Body of pancreas (tissue), 4 donors: ENCODE data around the gene CNPY1.

Source experiments
- POLR2A ChIP-seq, 3 donors: fragments of 450-650 bp; IDR thresholded peaks; one replicate each; pipeline ENCODE4 v1.6.1; 2016; ENCODE audit warnings: antibody characterized with exemption in 3 of 3, mild to moderate bottlenecking in 2 of 3
- TF ChIP-seq, protein P1 (sequence below), 7 experiments: fragments of 450-650 bp in 4 of 7; fragments of 200-600 bp in 3 of 7; sonication (generic) in 3 of 7; IDR thresholded peaks; one replicate each; pipeline ENCODE4 v1.5.1; 2016 to 2019; ENCODE audit warnings: antibody characterized with exemption in 7 of 7

DNA sequence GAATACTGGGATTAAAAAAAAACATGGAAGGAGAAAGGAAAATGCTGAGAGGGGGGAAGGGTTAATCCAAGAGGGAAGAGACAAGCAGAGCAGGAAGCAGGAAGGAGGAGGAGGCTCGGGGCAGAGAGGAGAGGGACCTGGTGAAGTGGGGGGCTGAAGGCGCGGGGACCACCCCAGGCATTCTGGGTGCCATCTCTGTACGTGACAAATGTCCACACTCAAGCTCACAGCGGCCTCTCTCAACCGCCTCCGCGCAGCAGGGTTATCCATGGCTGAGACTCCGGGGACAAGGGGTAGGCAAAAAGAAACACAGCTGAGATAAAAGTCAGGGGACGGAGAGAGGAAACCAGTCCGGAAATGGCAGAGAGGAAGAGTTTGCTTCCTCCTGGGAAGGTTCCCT lies 54.5 kb downstream of the CNPY1 start:
- TF ChIP-seq, protein P1, sequence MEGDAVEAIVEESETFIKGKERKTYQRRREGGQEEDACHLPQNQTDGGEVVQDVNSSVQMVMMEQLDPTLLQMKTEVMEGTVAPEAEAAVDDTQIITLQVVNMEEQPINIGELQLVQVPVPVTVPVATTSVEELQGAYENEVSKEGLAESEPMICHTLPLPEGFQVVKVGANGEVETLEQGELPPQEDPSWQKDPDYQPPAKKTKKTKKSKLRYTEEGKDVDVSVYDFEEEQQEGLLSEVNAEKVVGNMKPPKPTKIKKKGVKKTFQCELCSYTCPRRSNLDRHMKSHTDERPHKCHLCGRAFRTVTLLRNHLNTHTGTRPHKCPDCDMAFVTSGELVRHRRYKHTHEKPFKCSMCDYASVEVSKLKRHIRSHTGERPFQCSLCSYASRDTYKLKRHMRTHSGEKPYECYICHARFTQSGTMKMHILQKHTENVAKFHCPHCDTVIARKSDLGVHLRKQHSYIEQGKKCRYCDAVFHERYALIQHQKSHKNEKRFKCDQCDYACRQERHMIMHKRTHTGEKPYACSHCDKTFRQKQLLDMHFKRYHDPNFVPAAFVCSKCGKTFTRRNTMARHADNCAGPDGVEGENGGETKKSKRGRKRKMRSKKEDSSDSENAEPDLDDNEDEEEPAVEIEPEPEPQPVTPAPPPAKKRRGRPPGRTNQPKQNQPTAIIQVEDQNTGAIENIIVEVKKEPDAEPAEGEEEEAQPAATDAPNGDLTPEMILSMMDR (IDR thresholded peaks at IDR 0.05): no peak
- no peak for TF ChIP-seq POLR2A (IDR thresholded peaks at IDR 0.05)
